Measurements from ENCODE around the gene LPAR5.

DNA sequence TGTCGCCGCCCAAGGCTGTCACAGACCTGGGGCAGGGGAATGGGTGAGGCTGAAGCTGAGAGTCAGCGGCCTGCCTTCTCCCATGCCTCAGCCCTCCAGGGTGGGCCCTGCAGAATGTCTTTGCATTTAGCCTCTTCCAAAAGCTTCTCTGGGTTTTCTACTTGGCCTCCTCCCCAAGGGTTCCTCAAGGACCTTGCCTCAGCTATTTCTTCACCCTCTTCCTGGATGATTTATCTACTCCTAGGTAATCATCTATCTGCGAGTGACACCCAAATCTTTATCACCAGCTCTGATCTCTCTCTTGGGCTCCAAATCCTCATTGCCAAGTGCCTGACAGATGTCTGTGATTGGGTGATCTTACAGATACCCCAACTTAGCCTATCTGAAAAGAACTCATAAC lies 4.7 kb upstream of the LPAR5 start:
- TF ChIP-seq YY2 (tag by site-specific recombination; IDR thresholded peaks at IDR 0.05) (no peak), ZBTB1 (tag by site-specific recombination; IDR thresholded peaks at IDR 0.05) (no peak), ZNF707 (tag by site-specific recombination; IDR thresholded peaks at IDR 0.05) (no peak), ZNF561 (tag by site-specific recombination; IDR thresholded peaks at IDR 0.05; ENCODE audit: borderline replicate concordance) (no peak), ZNF211 (tag by site-specific recombination; IDR thresholded peaks at IDR 0.05; ENCODE audit: low read depth) (no peak), ZBTB49 (tag by site-specific recombination; IDR thresholded peaks at IDR 0.05; ENCODE audit: low read depth) (no peak), ZNF274 (IDR thresholded peaks at IDR 0.05; ENCODE audit: low read length) (no peak), ZNF274 (tag by site-specific recombination; IDR thresholded peaks at IDR 0.05; ENCODE audit: borderline replicate concordance) (no peak), PBX3 (CRISPR knock-in tag; IDR thresholded peaks at IDR 0.05) (no peak), ZNF366 (tag by site-specific recombination; conservative IDR thresholded peaks at IDR 0.05) (no peak), ZNF341 (tag by site-specific recombination; IDR thresholded peaks at IDR 0.05; ENCODE audit: low read depth) (no peak), CTCF (tag by site-specific recombination; IDR thresholded peaks at IDR 0.05) (no peak), ZNF24 (tag by site-specific recombination; IDR thresholded peaks at IDR 0.05) (no peak), ZNF514 (tag by site-specific recombination; IDR thresholded peaks at IDR 0.05) (no peak)
- TF ChIP-seq, protein P1, sequence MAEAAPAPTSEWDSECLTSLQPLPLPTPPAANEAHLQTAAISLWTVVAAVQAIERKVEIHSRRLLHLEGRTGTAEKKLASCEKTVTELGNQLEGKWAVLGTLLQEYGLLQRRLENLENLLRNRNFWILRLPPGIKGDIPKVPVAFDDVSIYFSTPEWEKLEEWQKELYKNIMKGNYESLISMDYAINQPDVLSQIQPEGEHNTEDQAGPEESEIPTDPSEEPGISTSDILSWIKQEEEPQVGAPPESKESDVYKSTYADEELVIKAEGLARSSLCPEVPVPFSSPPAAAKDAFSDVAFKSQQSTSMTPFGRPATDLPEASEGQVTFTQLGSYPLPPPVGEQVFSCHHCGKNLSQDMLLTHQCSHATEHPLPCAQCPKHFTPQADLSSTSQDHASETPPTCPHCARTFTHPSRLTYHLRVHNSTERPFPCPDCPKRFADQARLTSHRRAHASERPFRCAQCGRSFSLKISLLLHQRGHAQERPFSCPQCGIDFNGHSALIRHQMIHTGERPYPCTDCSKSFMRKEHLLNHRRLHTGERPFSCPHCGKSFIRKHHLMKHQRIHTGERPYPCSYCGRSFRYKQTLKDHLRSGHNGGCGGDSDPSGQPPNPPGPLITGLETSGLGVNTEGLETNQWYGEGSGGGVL (tag by site-specific recombination; IDR thresholded peaks at IDR 0.05): no peak
